H1 (cell line): ENCODE results near the gene TRPV2. TPM values are rescaled to one million over a fixed set of nuclear protein-coding genes. Genes with fewer than 3 reads are reported as not detected.

ENCODE experiments used
- ATF3 ChIP-seq: IDR thresholded peaks from 2 replicates; pipeline ENCODE4 v1.6.1; 2011; ENCODE audit warnings: low read depth, mild to moderate bottlenecking, low read length; ENCODE audit not compliant: insufficient read depth
- BACH1 ChIP-seq: IDR thresholded peaks from 2 replicates; pipeline ENCODE4 v1.6.1; 2012; ENCODE audit warnings: low read length, improper control_type of control experiment
- BRCA1 ChIP-seq: IDR thresholded peaks from 2 replicates; pipeline ENCODE4 v1.6.1; 2012; ENCODE audit warnings: low read depth, low read length, improper control_type of control experiment
- CEBPB ChIP-seq: IDR thresholded peaks from 2 replicates; pipeline ENCODE4 v1.6.1; 2012; ENCODE audit warnings: low read depth, low read length
- CHD1 ChIP-seq: IDR thresholded peaks from 2 replicates; pipeline ENCODE4 v1.6.1; 2012; ENCODE audit warnings: low read depth, low read length, improper control_type of control experiment
- CTCF ChIP-seq, 3 experiments: IDR thresholded peaks; 1 replicate in 2 of 3; 2 replicates in 1 of 3; pipeline versions ENCODE4 v1.5.1 to v1.6.1; 2011; ENCODE audit warnings: low read length in 3 of 3, mild to moderate bottlenecking in 3 of 3, inconsistent platforms in 2 of 3, low read depth in 1 of 3, moderate library complexity in 1 of 3; ENCODE audit not compliant: insufficient read depth in 1 of 3; ENCODE audit errors: control extremely low read depth in 1 of 3
- GABPA ChIP-seq: IDR thresholded peaks from 2 replicates; pipeline ENCODE4 v1.6.1; 2011; ENCODE audit warnings: mild to moderate bottlenecking, low read length, moderate library complexity, borderline replicate concordance; ENCODE audit not compliant: insufficient read depth
- GTF2F1 ChIP-seq: IDR thresholded peaks from 2 replicates; pipeline ENCODE4 v1.6.1; 2012; ENCODE audit warnings: low read depth, low read length, improper control_type of control experiment, borderline replicate concordance
- HDAC6 ChIP-seq: IDR thresholded peaks from one replicate; pipeline ENCODE4 v1.7.1; 2012; ENCODE audit warnings: low read depth, mild to moderate bottlenecking, inconsistent platforms, low read length, moderate library complexity
- JUN ChIP-seq: IDR thresholded peaks from 2 replicates; pipeline ENCODE4 v1.6.1; 2011; ENCODE audit warnings: low read depth, mild to moderate bottlenecking, improper control_type of control experiment, low read length
- KDM4A ChIP-seq: IDR thresholded peaks from one replicate; pipeline ENCODE4 v1.7.1; 2012; ENCODE audit warnings: low read depth, mild to moderate bottlenecking, moderate library complexity, low read length, inconsistent platforms; ENCODE audit not compliant: severe bottlenecking
- PHF8 ChIP-seq: fragments of 200-600 bp; sonication (generic); conservative IDR thresholded peaks from 2 replicates; pipeline ENCODE4 v1.7.1; 2012; ENCODE audit warnings: low read depth, mild to moderate bottlenecking, inconsistent platforms, low read length, moderate library complexity
- POLR2A ChIP-seq, 2 experiments: IDR thresholded peaks; 1 replicate in 1 of 2; 2 replicates in 1 of 2; pipeline ENCODE4 v1.6.1; 2011; ENCODE audit warnings: low read depth in 2 of 2, low read length in 2 of 2, mild to moderate bottlenecking in 2 of 2; ENCODE audit errors: control extremely low read depth in 1 of 2
- RNF2 ChIP-seq: fragments of 200-900, 300-1000 bp; sonication (generic); IDR thresholded peaks from 2 replicates; pipeline ENCODE4 v1.7.1; 2016; ENCODE audit warnings: borderline replicate concordance, low read depth, mild to moderate bottlenecking, antibody characterized with exemption, low read length; ENCODE audit not compliant: poor library complexity, severe bottlenecking; ENCODE audit errors: missing control alignments
- RXRA ChIP-seq: IDR thresholded peaks from 2 replicates; pipeline ENCODE4 v1.6.1; 2011; ENCODE audit warnings: low read depth, mild to moderate bottlenecking, low read length, moderate library complexity; ENCODE audit not compliant: insufficient read depth
- SAP30 ChIP-seq: fragments of 300-600 bp; sonication (generic); IDR thresholded peaks from 2 replicates; pipeline ENCODE4 v1.7.1; 2012; ENCODE audit warnings: low read length, moderate library complexity, mild to moderate bottlenecking, inconsistent platforms; ENCODE audit not compliant: insufficient read depth, insufficient replicate concordance
- SIRT6 ChIP-seq: IDR thresholded peaks from one replicate; pipeline ENCODE4 v1.7.1; 2012; ENCODE audit warnings: low read length, inconsistent platforms
- SP4 ChIP-seq: IDR thresholded peaks from 2 replicates; pipeline ENCODE4 v1.6.1; 2012; ENCODE audit warnings: low read length, inconsistent platforms
- YY1 ChIP-seq: IDR thresholded peaks from 2 replicates; pipeline ENCODE4 v1.6.1; 2011; ENCODE audit warnings: low read depth, mild to moderate bottlenecking, low read length
- ZNF274 ChIP-seq: IDR thresholded peaks from 2 replicates; pipeline ENCODE4 v1.7.0; 2012; ENCODE audit warnings: low read length, borderline replicate concordance; ENCODE audit errors: extremely low read depth
- polyA plus RNA-seq, 7 experiments: library from polyadenylated mRNA; depleted of rRNA in 3 of 7; stranded (reverse) in 5 of 7; unstranded in 2 of 7; fragments of >200 nt in 5 of 7; fragments of 200-250 nt in 2 of 7; gene quantifications; 1 replicate in 5 of 7; 2 replicates in 1 of 7; 4 replicates in 1 of 7; pipeline versions ENCODE4 v1.2.1 to v1.2.3, GENCODE V29; 2011 to 2013; ENCODE audit warnings: missing spikeins in 2 of 7, mixed read lengths in 2 of 7
- total RNA-seq: library from RNA; stranded (reverse); fragmentation: NEBNext Ultra II Directional; extraction: Animal tissue kit (Norgen Biotek cat#: 25700); gene quantifications from 2 replicates; pipeline ENCODE4 v1.2.1, GENCODE V29; 2021

Gene TRPV2
- total and polyA plus RNA-seq, 2 of the 8 experiments (the other 6 are each of a cell fraction or from before 2014, with no cell fraction given), result 1.7 to 2.1 TPM

- TF ChIP-seq PHF8, result peak; percentile 88
- peak; percentile 90 for TF ChIP-seq GTF2F1
- no peak for TF ChIP-seq RXRA
- TF ChIP-seq BACH1, result no peak
- TF ChIP-seq ZNF274, result no peak
- no peak for TF ChIP-seq CHD1
- TF ChIP-seq BRCA1, result no peak
- peak in 1 of 3 experiments; percentile 14; a peak in 1 of 4 replicates for TF ChIP-seq CTCF (IDR thresholded peaks at IDR 0.05; ENCODE audit: control extremely low read depth in 1 of 3, insufficient read depth in 1 of 3, low read depth in 1 of 3, low read length in 3 of 3)
- no peak for TF ChIP-seq SIRT6
- TF ChIP-seq ATF3, result peak; percentile 63; the same call in 1 of the 2 replicates
- TF ChIP-seq POLR2A (IDR thresholded peaks at IDR 0.05; ENCODE audit: control extremely low read depth in 1 of 2, low read depth in 2 of 2, low read length in 2 of 2), result peak; percentile 96 to 99
- 0 out of 2 replicates have a peak, but pooled peaks have one; percentile 20 for TF ChIP-seq JUN
- peak; percentile 64 for TF ChIP-seq KDM4A
- TF ChIP-seq CEBPB, result peak; percentile 97
- TF ChIP-seq HDAC6, result no peak
- 0 out of 2 replicates have a peak, but pooled peaks have one; percentile 4 for TF ChIP-seq YY1
- peak; percentile 80; the same call in 1 of the 2 replicates for TF ChIP-seq SP4
- TF ChIP-seq SAP30, result no peak
- no peak for TF ChIP-seq RNF2
- no peak for TF ChIP-seq GABPA
Measured at GRCh38 chr17:16380640-16381495, 34.5 kb upstream of the TRPV2 start, which contains the start of gene UBB (continued).
